HG02588 (cell line): ENCODE results near the gene FAM72A.
A peak's percentile ranks its signal among the peaks of the same experiment; 100 is the strongest.
"Not testable (repeated sequence)": the region's sequence is repeated elsewhere in the genome, so short reads cannot be mapped to it uniquely, and the experiment has no call there.

Source experiments
- ATAC-seq: cut with Tn5 transposase; IDR thresholded peaks from one replicate; pipeline ENCODE4 v1.9.1; 2021; ENCODE audit warnings: mild to moderate bottlenecking, moderate library complexity; ENCODE audit not compliant: unreplicated experiment

The FAM72A gene

DNA sequence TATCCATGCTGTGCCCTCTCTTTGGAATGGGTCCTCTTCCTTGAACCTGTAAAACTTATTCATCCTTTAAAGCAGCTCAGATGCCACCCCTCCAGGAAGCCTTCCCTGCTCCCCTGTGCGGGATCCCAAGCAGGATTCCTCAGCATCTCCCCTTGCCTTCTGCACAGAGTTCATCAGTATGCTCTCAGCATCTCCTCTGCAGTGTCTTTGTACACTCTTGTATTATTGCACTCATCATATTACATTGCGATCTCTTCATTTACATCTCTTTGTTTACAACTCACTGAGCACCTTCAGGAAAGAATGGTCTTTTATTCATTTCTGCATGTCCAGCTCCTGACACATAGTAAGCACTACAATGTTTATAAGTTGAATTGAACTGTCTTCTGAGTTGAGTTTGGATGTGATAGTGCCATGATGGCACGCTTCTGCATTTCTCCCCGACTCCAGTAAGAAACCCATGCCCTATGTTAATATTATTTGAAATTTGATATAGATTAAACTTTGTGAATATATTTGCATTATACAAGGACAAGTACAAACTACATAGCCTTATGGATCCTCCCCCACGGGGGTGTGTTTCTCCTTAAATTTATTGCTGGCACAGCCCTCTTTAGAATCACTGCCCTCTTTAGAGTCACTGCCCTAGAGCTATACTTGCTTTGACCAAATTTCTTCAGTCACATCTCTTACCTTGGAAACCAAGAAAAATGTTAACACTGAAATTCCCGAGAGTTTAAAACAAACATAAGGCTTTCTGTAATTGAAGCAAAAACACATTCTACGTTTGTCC is 13.2 kb upstream of the FAM72A start:
- not testable (repeated sequence) for ATAC-seq

DNA sequence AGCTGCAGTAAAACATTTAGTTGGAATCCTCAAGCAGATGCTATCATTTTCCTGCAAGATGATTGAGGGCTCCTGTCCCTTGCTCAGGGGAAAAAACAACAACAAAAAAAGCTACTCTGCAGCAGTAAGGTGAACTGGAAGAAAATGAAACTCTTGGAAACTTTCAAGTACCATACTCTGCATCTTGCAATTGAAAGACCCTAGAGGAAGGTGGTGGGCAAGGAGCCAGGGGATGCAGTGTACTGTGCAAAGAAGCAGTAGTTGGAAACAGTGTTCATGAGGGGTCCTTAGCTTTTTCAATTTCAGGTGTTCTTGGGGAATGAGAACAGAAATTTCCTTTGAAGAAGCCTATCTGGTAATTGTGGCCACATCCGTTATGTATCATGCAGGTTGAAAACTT is 8.2 kb upstream of the FAM72A start:
- not testable (repeated sequence) for ATAC-seq

GRCh38 chr1:206205569-206205968 is 2.9 kb upstream of the FAM72A start:
- ATAC-seq, result not testable (repeated sequence)

DNA sequence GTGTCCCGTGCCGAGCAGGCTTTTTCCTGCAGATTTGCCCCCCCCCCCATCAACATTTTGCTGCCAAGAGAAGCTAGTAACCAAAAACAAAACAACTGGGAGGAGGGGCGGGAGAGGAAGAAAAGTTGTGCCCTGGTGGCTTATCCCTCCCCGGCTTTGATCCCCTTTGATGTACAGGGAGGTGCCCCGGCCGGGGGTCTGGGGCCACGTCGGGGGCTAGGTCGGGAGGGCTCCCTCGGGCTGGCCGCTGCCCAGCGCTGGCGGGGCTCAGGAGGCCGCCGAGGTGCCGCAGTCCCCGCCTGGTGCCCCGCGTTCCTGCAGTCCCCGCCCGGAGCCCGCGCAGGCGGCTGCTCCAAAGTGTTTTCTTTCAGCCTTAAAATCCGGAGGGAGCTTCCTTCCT is 2.2 kb upstream of the FAM72A start:
- ATAC-seq, result not testable (repeated sequence)

GRCh38 chr1:206204159-206204511 is 1.5 kb upstream of the FAM72A start:
- ATAC-seq, result not testable (repeated sequence)

- peak; percentile 1 for ATAC-seq
Measured at GRCh38 chr1:206203364-206204158, 922 bp upstream of the FAM72A start, which contains the start of gene SRGAP2. Gene SRGAP2, plus strand, starts transcription at chr1:206203541. Its CDS starts 2,430 bp downstream, at chr1:206205971.

DNA sequence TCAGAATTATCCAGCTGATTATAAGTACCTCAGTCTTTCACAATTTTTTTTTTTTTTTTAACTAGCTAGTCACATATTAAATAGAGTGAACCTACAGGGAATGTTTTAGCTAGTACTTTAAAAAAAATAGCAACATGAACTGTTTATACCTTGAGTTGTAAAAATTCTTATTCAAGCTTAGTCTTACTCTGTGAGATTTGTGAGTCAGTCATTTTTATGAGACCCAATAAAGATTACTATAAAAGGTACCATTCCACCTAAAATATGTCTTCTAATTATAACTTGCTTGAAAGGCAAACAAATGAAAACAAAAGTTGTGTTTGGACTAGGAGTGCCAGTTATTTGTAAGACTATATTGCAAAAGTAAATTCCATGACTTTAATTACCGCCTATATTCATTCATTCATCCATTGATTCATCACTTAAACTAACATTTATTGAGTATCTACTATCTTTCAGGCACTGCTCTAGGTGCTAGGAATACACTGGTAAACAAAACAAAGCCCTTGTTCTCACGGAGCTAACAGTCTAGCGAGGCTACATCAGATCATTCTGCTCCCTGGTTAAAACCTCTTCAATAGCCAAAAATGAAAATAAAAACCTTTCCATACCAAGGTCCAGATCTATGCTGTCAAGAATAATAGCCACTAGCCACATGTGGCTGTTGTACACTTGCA is 5.8 kb downstream of the FAM72A start:
- ATAC-seq, result not testable (repeated sequence)

DNA sequence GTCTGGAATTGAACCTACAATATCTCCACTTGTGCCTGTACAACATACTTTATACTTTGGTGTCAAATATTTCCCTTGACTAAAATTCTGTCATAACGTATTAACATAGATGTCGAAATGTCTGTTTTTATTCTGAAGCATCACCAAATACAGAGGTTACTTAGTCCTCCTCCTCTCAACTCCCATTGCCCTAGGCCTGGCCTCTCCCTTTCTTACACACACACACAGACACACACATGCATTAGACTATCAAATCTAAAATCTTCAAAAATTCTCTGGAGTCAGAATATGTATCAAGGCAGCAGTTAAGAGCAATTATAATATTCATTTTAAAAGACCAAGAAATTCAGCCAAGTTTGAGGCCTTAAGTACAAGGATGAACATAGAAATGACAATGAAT is 7.5 kb downstream of the FAM72A start:
- not testable (repeated sequence) for ATAC-seq

- not testable (repeated sequence) for ATAC-seq
Measured at GRCh38 chr1:206186826-206187225, 15.8 kb downstream of the FAM72A start.

- not testable (repeated sequence) for ATAC-seq
Measured at GRCh38 chr1:206185778-206186177, 16.9 kb downstream of the FAM72A start.

DNA sequence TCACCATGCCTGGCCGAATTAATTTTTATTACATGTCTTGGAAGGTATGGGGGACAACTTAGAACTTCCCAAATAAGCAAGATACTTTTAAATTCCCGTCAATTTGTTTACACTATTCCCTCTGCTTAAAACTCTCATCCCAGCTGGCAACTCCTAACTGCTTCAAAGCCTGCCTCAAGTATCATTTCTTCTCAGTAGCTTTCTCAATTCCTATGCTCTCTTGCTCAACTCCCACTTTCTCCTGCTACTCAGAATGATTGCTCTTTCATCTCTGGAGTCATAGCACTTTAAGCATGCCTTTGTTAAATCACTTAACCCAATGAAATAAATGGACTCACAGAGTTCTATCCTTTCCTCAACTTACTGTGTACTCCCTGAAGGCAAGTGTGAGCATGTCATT is 18.9 kb downstream of the FAM72A start:
- ATAC-seq, result not testable (repeated sequence)

DNA sequence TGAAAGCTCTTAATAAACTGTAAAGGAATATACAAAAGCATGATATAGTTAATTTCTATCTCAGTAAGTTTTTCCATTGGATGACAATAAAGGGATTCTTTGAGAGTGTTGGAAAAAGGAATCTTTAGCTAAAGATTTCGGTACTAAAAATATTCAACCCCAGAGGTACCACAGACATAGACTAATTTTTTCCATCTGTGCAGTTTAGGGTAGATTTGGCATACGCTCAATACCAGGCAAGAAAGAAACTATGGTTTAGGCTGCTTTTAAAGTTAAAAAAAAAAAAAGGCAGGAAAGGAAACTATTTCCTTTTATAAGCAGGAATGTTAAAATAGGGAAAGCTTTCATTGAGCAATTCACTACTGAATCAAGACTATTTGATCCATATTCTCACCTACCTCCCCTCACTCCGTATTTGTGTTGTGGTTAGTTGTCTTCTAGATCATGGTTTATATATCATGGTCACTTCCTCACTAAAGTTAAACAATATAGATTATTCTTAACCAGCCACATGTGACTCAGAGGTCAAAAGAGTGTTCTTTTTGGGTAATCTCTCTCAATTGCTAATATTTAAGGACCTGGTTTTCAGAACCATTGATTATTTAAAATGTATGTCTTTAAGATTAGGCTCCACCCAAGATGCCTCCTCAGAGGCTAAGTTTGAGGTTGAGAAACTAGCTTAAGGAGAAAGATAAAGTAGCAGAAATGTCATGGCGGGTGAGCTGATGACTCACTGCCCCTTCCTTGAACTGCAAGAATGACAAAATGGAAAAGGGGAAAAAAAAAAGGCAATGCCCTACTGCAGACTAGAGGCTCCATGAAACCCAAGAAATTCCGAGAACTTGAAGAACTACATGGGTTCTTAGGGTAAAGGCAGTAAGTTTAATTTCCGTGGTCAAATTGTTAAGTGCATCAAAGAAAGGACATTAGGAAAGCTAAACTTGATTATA is 20.0 kb downstream of the FAM72A start:
- not testable (repeated sequence) for ATAC-seq

- ATAC-seq, result not testable (repeated sequence)
Measured at GRCh38 chr1:206179666-206180065, 23.0 kb downstream of the FAM72A start.

DNA sequence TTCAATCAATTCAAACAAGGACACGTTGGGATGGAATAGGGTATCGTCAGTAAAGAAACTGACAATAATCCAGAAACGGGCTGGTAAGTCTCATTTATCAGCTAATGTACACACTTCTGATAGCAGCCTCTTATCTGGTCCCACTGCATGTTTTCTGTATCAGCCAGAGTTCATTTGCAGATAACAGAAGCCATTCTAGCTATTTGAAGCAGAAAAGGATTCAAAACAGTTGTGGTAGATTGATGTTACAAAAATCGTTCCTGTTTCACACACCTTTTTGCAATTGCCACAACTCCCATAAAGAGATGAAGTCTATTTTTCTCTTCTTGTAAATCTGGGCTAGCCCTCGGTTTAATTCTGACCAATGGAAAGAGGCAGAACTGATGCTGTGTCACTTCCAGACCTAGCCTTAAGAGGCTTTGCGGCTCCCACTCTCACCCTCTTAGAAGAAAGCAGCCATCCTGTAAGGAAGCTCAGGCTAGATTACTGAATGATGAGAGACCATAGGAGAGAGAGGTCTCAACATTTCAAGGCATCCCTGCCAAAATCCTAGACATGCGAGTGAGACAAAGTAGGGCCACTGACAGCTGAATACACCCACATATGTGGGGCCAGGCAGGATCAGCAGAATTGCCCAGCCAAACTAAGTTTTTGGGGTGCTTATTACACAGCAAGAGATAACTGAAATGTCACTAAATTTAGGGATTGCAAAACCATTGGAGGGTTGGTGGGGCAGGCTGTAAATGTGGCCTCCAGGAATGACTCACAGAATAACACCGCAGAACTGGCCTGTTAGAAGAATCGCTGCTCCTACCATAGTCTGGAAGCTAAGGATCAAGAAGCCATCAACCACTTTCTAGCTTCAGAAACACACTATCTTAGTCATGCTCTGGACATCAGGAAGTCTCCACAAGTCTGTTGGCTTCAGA is 24.3 kb downstream of the FAM72A start:
- ATAC-seq, result not testable (repeated sequence)

GRCh38 chr1:206176114-206176502 is 26.5 kb downstream of the FAM72A start:
- ATAC-seq, result not testable (repeated sequence)

GRCh38 chr1:206175459-206176113 is 27.1 kb downstream of the FAM72A start:
- ATAC-seq, result not testable (repeated sequence)

- not testable (repeated sequence) for ATAC-seq
Measured at GRCh38 chr1:206174182-206174868, 28.3 kb downstream of the FAM72A start.
